ENCODE results near the gene ATP2B1.

ATP2B1 gene

GRCh38 chr12:89689306-89689705 is 19.3 kb downstream of the ATP2B1 start:
- H3K4me3 ChIP-seq (ENCODE audit: low read depth, low read length, poor library complexity, severe bottlenecking) = no peak overlapping the region

GRCh38 chr12:89686311-89686710 is 22.3 kb downstream of the ATP2B1 start:
- Histone ChIP-seq H3K36me3 (ENCODE audit: insufficient read depth, low read length) (peaks cover 85% of the 10 kb centered on the region), H3K4me2 (ENCODE audit: low read length) (no peak overlapping the region), H3K9me3 (ENCODE audit: low read length) (peaks cover 24% of the 10 kb centered on the region), H3K27ac (ENCODE audit: low read depth, low read length, poor library complexity, severe bottlenecking) (no peak overlapping the region), H3K9me2 (ENCODE audit: low read depth, low read length) (no peaks in the 10 kb centered on the region), H3K9ac (ENCODE audit: low read length) (no peak overlapping the region), H3K27me3 (ENCODE audit: insufficient read depth, low read length) (no peaks in the 10 kb centered on the region), H3K79me2 (ENCODE audit: insufficient read depth, low read length) (peaks cover 100% of the 10 kb centered on the region), H2AFZ (ENCODE audit: low read length) (no peak overlapping the region), H3K4me1 (ENCODE audit: insufficient read depth, low read length, severe bottlenecking) (no peaks in the 10 kb centered on the region), H3F3A (ENCODE audit: insufficient read depth, low read length) (0 out of 2 replicates have a peak, but pooled peaks cover 5% of the 10 kb centered on the region), H4K20me1 (ENCODE audit: insufficient read depth, low read length) (peaks cover 8% of the 10 kb centered on the region; the same call in 1 of the 2 replicates), H3K4me3 (ENCODE audit: low read depth, low read length, poor library complexity, severe bottlenecking) (no peak overlapping the region)
- TF ChIP-seq EZH2 (IDR thresholded peaks at IDR 0.05; ENCODE audit: borderline replicate concordance, low read length) (no peak), CTCF (IDR thresholded peaks at IDR 0.05; ENCODE audit: low read length) (no peak)

More at GRCh38 chr12:89689306-89689705, 19.3 kb downstream of the ATP2B1 start:
- Histone ChIP-seq H3K36me3 (ENCODE audit: insufficient read depth, low read length) (peaks cover 66% of the 10 kb centered on the region), H3K4me2 (ENCODE audit: low read length) (no peak overlapping the region), H2AFZ (ENCODE audit: low read length) (no peak overlapping the region), H3K4me1 (ENCODE audit: insufficient read depth, low read length, severe bottlenecking) (peaks cover 13% of the 10 kb centered on the region), H3K9ac (ENCODE audit: low read length) (no peak overlapping the region), H3K79me2 (ENCODE audit: insufficient read depth, low read length) (peaks cover 100% of the 10 kb centered on the region), H3K27ac (ENCODE audit: low read depth, low read length, poor library complexity, severe bottlenecking) (no peak overlapping the region), H3K9me2 (ENCODE audit: low read depth, low read length) (no peaks in the 10 kb centered on the region), H3K27me3 (ENCODE audit: insufficient read depth, low read length) (no peaks in the 10 kb centered on the region), H3F3A (ENCODE audit: insufficient read depth, low read length) (no peaks in the 10 kb centered on the region), H3K9me3 (ENCODE audit: low read length) (0 out of 2 replicates have a peak, but pooled peaks cover 7% of the 10 kb centered on the region), H4K20me1 (ENCODE audit: insufficient read depth, low read length) (no peaks in the 10 kb centered on the region)
- no peak for TF ChIP-seq EZH2 (IDR thresholded peaks at IDR 0.05; ENCODE audit: borderline replicate concordance, low read length)

GRCh38 chr12:89685363-89685972 is 23.2 kb downstream of the ATP2B1 start:
- H3K4me1 ChIP-seq (ENCODE audit: insufficient read depth, low read length, severe bottlenecking) = no peaks in the 10 kb centered on the region
- H3K9ac ChIP-seq (ENCODE audit: low read length) = no peak overlapping the region
- no peak overlapping the region for H3K4me3 ChIP-seq (ENCODE audit: low read depth, low read length, poor library complexity, severe bottlenecking)
- no peak for TF ChIP-seq CTCF (IDR thresholded peaks at IDR 0.05; ENCODE audit: low read length)
- TF ChIP-seq EZH2 (IDR thresholded peaks at IDR 0.05; ENCODE audit: borderline replicate concordance, low read length) = no peak
- peaks cover 8% of the 10 kb centered on the region; the same call in 1 of the 2 replicates for H4K20me1 ChIP-seq (ENCODE audit: insufficient read depth, low read length)
- H3K27me3 ChIP-seq (ENCODE audit: insufficient read depth, low read length) = no peaks in the 10 kb centered on the region
- H2AFZ ChIP-seq (ENCODE audit: low read length) = no peak overlapping the region
- H3K27ac ChIP-seq (ENCODE audit: low read depth, low read length, poor library complexity, severe bottlenecking) = no peak overlapping the region
- 0 out of 2 replicates have a peak, but pooled peaks cover 9% of the 10 kb centered on the region for H3F3A ChIP-seq (ENCODE audit: insufficient read depth, low read length)
- H3K36me3 ChIP-seq (ENCODE audit: insufficient read depth, low read length) = peaks cover 87% of the 10 kb centered on the region
- H3K9me2 ChIP-seq (ENCODE audit: low read depth, low read length) = no peaks in the 10 kb centered on the region
- H3K79me2 ChIP-seq (ENCODE audit: insufficient read depth, low read length) = peaks cover 100% of the 10 kb centered on the region
- no peak overlapping the region for H3K4me2 ChIP-seq (ENCODE audit: low read length)
- H3K9me3 ChIP-seq (ENCODE audit: low read length) = peaks cover 30% of the 10 kb centered on the region

GRCh38 chr12:89684136-89684535 is 24.5 kb downstream of the ATP2B1 start:
- H3K9me2 ChIP-seq (ENCODE audit: low read depth, low read length) = no peaks in the 10 kb centered on the region
- H3K79me2 ChIP-seq (ENCODE audit: insufficient read depth, low read length) = peaks cover 100% of the 10 kb centered on the region
- no peak overlapping the region for H3K27ac ChIP-seq (ENCODE audit: low read depth, low read length, poor library complexity, severe bottlenecking)
- peaks cover 12% of the 10 kb centered on the region; the same call in 1 of the 2 replicates for H4K20me1 ChIP-seq (ENCODE audit: insufficient read depth, low read length)
- peaks cover 80% of the 10 kb centered on the region for H3K36me3 ChIP-seq (ENCODE audit: insufficient read depth, low read length)
- H3K27me3 ChIP-seq (ENCODE audit: insufficient read depth, low read length) = no peaks in the 10 kb centered on the region
- no peak overlapping the region for H3K4me2 ChIP-seq (ENCODE audit: low read length)
- TF ChIP-seq CTCF (IDR thresholded peaks at IDR 0.05; ENCODE audit: low read length) = no peak
- TF ChIP-seq EZH2 (IDR thresholded peaks at IDR 0.05; ENCODE audit: borderline replicate concordance, low read length) = no peak
- H2AFZ ChIP-seq (ENCODE audit: low read length) = no peak overlapping the region
- peaks cover 40% of the 10 kb centered on the region for H3K9me3 ChIP-seq (ENCODE audit: low read length)
- H3K4me1 ChIP-seq (ENCODE audit: insufficient read depth, low read length, severe bottlenecking) = peaks cover 11% of the 10 kb centered on the region
- H3K4me3 ChIP-seq (ENCODE audit: low read depth, low read length, poor library complexity, severe bottlenecking) = no peak overlapping the region
- H3K9ac ChIP-seq (ENCODE audit: low read length) = no peak overlapping the region
- H3F3A ChIP-seq (ENCODE audit: insufficient read depth, low read length) = 0 out of 2 replicates have a peak, but pooled peaks cover 9% of the 10 kb centered on the region

All from OCI-LY1 (cell line).